ENCODE measurements around the gene ACSM3.

Gene ACSM3

DNA sequence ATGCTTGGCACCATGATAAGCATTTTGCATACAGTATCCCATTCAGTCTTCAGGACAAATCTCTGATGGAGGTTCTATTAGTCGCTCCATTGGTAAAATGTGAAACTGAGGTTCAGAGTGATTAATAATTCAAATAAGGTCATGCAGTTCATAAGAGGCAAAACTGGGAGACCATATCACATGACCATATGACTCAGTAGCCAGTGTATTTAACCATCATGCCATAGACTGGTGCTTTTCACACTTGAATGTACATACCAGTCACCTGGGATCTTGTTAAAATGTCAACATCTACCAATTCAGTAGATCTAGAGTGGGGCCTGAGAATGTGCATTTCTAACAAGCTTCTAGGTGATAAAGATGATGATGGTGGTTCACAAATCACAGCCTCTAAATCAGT is 4.3 kb downstream of the ACSM3 start:
- DNase-seq: no peak

DNA sequence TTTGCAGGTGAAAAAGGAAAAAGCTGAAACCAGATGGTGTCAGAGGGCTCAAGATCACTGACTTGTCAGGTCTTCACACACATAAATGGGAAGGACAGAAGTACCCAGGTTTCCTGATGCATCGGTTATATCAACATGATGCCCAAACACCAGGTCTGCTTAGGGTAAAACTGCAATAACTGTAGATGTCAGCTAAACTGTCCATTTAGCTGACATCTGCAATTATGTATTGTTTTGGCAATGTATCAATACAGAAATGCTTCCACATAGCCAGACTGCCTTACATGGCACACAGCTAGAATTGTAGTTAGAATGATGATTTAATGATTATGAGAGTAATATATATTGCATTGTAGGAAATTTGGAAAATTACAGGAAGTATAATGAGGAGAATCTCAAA is 5.0 kb downstream of the ACSM3 start:
- peaks cover 13% of the 10 kb centered on the region for H3K9me3 Mint-ChIP-seq
- H3K4me1 Mint-ChIP-seq: peaks cover 3% of the 10 kb centered on the region
- H3K27me3 Mint-ChIP-seq (ENCODE audit: low read depth, poor library complexity): no peaks in the 10 kb centered on the region
- TF ChIP-seq, protein P1, sequence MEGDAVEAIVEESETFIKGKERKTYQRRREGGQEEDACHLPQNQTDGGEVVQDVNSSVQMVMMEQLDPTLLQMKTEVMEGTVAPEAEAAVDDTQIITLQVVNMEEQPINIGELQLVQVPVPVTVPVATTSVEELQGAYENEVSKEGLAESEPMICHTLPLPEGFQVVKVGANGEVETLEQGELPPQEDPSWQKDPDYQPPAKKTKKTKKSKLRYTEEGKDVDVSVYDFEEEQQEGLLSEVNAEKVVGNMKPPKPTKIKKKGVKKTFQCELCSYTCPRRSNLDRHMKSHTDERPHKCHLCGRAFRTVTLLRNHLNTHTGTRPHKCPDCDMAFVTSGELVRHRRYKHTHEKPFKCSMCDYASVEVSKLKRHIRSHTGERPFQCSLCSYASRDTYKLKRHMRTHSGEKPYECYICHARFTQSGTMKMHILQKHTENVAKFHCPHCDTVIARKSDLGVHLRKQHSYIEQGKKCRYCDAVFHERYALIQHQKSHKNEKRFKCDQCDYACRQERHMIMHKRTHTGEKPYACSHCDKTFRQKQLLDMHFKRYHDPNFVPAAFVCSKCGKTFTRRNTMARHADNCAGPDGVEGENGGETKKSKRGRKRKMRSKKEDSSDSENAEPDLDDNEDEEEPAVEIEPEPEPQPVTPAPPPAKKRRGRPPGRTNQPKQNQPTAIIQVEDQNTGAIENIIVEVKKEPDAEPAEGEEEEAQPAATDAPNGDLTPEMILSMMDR (IDR thresholded peaks at IDR 0.05): no peak
- H3K4me3 Mint-ChIP-seq: no peak overlapping the region
- H3K27ac Mint-ChIP-seq: no peak overlapping the region
- H3K36me3 Mint-ChIP-seq (ENCODE audit: low read depth): no peaks in the 10 kb centered on the region
- DNase-seq: no peak

More for the DNA sequence above, 4.3 kb downstream of the ACSM3 start:
- Mint-ChIP-seq H3K4me1 (peaks cover 10% of the 10 kb centered on the region), H3K4me3 (no peak overlapping the region), H3K27me3 (ENCODE audit: low read depth, poor library complexity) (no peaks in the 10 kb centered on the region), H3K36me3 (ENCODE audit: low read depth) (no peaks in the 10 kb centered on the region), H3K9me3 (peaks cover 16% of the 10 kb centered on the region), H3K27ac (no peak overlapping the region)
- TF ChIP-seq, protein P1 (IDR thresholded peaks at IDR 0.05): no peak

DNA sequence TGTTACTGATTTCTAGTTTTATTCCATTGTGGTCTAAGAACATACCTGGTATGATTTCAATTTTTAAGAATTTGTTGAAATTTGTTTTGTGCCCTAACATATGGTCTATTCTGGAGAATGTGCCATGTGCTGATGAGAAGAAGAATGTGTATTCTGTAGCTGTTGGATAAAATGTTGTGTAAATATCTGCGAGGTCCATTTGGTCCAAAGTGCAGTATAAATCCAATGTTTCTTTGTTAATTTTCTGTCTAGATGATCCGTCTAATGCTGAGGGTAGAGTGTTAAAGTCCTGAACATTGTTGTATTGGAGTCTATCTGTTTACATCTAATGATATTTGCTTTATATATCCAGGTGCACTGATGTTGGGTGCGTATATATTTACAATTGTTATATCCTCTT is 9.9 kb downstream of the ACSM3 start:
- H3K27ac Mint-ChIP-seq: no peak overlapping the region
- DNase-seq: no peak
- H3K4me3 Mint-ChIP-seq: no peak overlapping the region
- TF ChIP-seq, protein P1 (IDR thresholded peaks at IDR 0.05): no peak
- peaks cover 12% of the 10 kb centered on the region for H3K9me3 Mint-ChIP-seq
- no peaks in the 10 kb centered on the region for H3K27me3 Mint-ChIP-seq (ENCODE audit: low read depth, poor library complexity)
- H3K4me1 Mint-ChIP-seq: no peaks in the 10 kb centered on the region
- H3K36me3 Mint-ChIP-seq (ENCODE audit: low read depth): no peaks in the 10 kb centered on the region

DNA sequence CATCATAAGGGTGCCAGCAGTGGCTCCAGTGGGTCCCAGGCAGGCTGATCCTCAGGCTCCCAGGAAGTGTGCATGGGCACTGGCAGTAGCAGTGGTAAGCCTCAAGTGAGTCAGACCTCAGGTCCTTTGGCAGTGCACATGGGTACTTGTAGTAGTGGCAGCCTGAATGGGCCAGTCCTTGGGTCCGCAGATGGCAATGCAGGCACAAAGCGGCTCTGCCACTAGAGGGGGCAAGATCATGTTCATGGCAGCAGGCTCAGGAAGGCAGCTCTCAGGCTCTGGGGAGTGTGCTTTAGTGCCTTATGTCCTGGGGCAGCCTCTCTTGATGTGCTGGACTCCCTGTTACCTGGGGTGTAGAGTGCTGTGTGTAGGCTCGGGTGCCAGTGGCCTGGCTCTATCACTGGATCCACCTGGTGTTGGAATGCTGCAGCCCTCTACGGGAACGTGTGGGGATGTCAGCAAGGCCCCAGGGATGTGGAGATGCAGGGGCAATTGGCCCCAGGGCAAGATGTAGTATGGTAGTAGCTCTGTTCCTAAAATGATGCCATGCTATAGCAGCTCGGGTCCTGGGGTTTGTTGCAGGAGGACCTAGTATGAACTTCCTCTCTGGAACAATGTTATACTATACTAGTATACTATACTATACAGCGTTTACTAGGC is 11.0 kb downstream of the ACSM3 start:
- Mint-ChIP-seq H3K4me3 (no peak overlapping the region), H3K27ac (no peak overlapping the region)
- DNase-seq: peak; percentile 66

DNA sequence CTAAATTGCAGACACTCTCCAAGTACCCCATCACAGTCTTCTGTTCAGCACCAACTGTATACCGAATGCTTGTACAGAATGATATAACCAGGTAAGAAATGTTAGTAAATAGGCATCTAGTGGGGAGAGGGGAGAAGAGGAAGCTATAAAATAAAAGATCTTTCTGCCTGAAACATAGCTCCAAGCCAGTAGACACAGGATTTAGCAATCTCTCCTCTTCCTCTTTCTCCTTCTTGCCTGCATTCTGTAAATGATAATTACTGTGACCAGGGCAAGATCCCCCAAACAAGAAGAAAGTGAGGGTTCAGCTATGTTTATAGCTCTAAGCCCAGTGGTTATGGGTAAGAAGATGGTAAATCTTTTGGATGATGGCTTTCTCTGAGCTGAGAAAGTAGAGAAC is 17.9 kb downstream of the ACSM3 start:
- no peaks in the 10 kb centered on the region for H3K36me3 Mint-ChIP-seq (ENCODE audit: low read depth)
- H3K27me3 Mint-ChIP-seq (ENCODE audit: low read depth, poor library complexity): no peaks in the 10 kb centered on the region

More for the DNA sequence above, 11.0 kb downstream of the ACSM3 start:
- no peaks in the 10 kb centered on the region for H3K36me3 Mint-ChIP-seq (ENCODE audit: low read depth)
- peaks cover 12% of the 10 kb centered on the region for H3K9me3 Mint-ChIP-seq
- TF ChIP-seq, protein P1 (IDR thresholded peaks at IDR 0.05): peak; percentile 57
- H3K4me1 Mint-ChIP-seq: no peaks in the 10 kb centered on the region
- H3K27me3 Mint-ChIP-seq (ENCODE audit: low read depth, poor library complexity): no peaks in the 10 kb centered on the region

More for the DNA sequence above, 17.9 kb downstream of the ACSM3 start:
- no peak for DNase-seq
- Mint-ChIP-seq H3K27ac (no peak overlapping the region), H3K4me3 (no peak overlapping the region), H3K9me3 (no peaks in the 10 kb centered on the region), H3K4me1 (peaks cover 2% of the 10 kb centered on the region)
- TF ChIP-seq, protein P1 (IDR thresholded peaks at IDR 0.05): no peak

Measured in nephron progenitor cell (in vitro differentiated cells).